Keratinocyte (primary cell): ENCODE data around the gene CARD6. TPM values are rescaled to one million over a fixed set of nuclear protein-coding genes. Genes with fewer than 3 reads are reported as not detected.

Experiments used
- DNase-seq: peaks from one replicate; pipeline ENCODE4 v3.0.0-alpha.2; 2011; ENCODE audit warnings: low read depth, missing footprints, low spot score
- FAIRE-seq: peaks from 2 replicates; lab custom pipeline; 2011; peaks lifted over from hg19 to GRCh38; lab: Jason Lieb, UNC
- H2AFZ ChIP-seq: 2 replicates; pipeline ENCODE4 v1.6.0; 2012; ENCODE audit warnings: low read length, control low read depth, inconsistent platforms; ENCODE audit not compliant: control insufficient read depth
- H3K27ac ChIP-seq: 2 replicates; pipeline ENCODE4 v1.5.1; 2011; ENCODE audit warnings: low read length; ENCODE audit not compliant: control insufficient read depth, insufficient read depth
- H3K27me3 ChIP-seq: 3 replicates; pipeline ENCODE4 v1.6.0; 2011; ENCODE audit warnings: low read length; ENCODE audit not compliant: control insufficient read depth, insufficient read depth; ENCODE audit errors: extremely low read depth
- H3K36me3 ChIP-seq, 2 experiments: 2 replicates in 1 of 2; 3 replicates in 1 of 2; pipeline ENCODE4 v1.5.1; 2011; ENCODE audit warnings: low read length in 2 of 2, mild to moderate bottlenecking in 1 of 2; ENCODE audit not compliant: control insufficient read depth in 2 of 2, insufficient read depth in 2 of 2; ENCODE audit errors: extremely low read depth in 1 of 2
- H3K4me1 ChIP-seq: 3 replicates; pipeline ENCODE4 v1.5.1; 2011; ENCODE audit warnings: low read length; ENCODE audit not compliant: control insufficient read depth, insufficient read depth; ENCODE audit errors: extremely low read depth
- H3K4me2 ChIP-seq: 3 replicates; pipeline ENCODE4 v1.6.0; 2011; ENCODE audit warnings: low read depth, low read length; ENCODE audit not compliant: control insufficient read depth, insufficient read depth; ENCODE audit errors: extremely low read depth
- H3K4me3 ChIP-seq, 3 experiments: fragments of 200-600 bp in 1 of 3; sonication (generic) in 1 of 3; 2 replicates in 2 of 3; 3 replicates in 1 of 3; pipeline ENCODE4 v1.5.1; 2011 to 2016; ENCODE audit warnings: low read length in 3 of 3, mild to moderate bottlenecking in 3 of 3, control low read depth in 2 of 3, inconsistent platforms in 1 of 3, low read depth in 1 of 3, mixed read lengths in 1 of 3, mixed run types in 1 of 3, moderate library complexity in 1 of 3; ENCODE audit not compliant: control insufficient read depth in 2 of 3, insufficient read depth in 2 of 3; ENCODE audit errors: extremely low read depth in 1 of 3
- H3K79me2 ChIP-seq: 2 replicates; pipeline ENCODE4 v1.6.0; 2012; ENCODE audit warnings: low read length; ENCODE audit not compliant: control insufficient read depth, insufficient read depth
- H3K9ac ChIP-seq: 3 replicates; pipeline ENCODE4 v1.6.0; 2011; ENCODE audit warnings: low read length; ENCODE audit not compliant: control insufficient read depth, insufficient read depth; ENCODE audit errors: extremely low read depth
- H3K9me1 ChIP-seq: 3 replicates; pipeline ENCODE4 v1.6.0; 2011; ENCODE audit warnings: low read length; ENCODE audit not compliant: control insufficient read depth, insufficient read depth; ENCODE audit errors: extremely low read depth
- H3K9me3 ChIP-seq: 2 replicates; pipeline ENCODE4 v1.5.1; 2012; ENCODE audit warnings: low read depth, low read length; ENCODE audit not compliant: control insufficient read depth
- H4K20me1 ChIP-seq: 3 replicates; pipeline ENCODE4 v1.6.0; 2011; ENCODE audit warnings: low read length; ENCODE audit not compliant: control insufficient read depth, insufficient read depth; ENCODE audit errors: extremely low read depth
- EZH2 ChIP-seq: IDR thresholded peaks from one replicate; pipeline ENCODE4 v1.6.1; 2012; ENCODE audit warnings: inconsistent platforms, mild to moderate bottlenecking, low read length, moderate library complexity
- dilution Hi-C: fragments of 300-500 bp; cut with MboI; formaldehyde crosslinking; loops from one replicate; pipeline ENCODE4 v1.7.0; 2020; ENCODE audit warnings: low sequenced_read_pairs; ENCODE audit not compliant: extremely low pct_ligation_motif_present
- polyA plus RNA-seq, 5 experiments: library from polyadenylated mRNA; depleted of rRNA in 3 of 5; stranded (reverse) in 3 of 5; stranded (forward) in 1 of 5; unstranded in 1 of 5; fragments of >200 nt; gene quantifications; 1 replicate in 1 of 5; 2 replicates in 3 of 5; 3 replicates in 1 of 5; pipeline versions ENCODE4 v1.2.1 to v1.2.3, GENCODE V29; 2011 to 2012; ENCODE audit warnings: missing spikeins in 2 of 5, low read depth in 1 of 5, low replicate concordance in 1 of 5
- small RNA-seq, 3 experiments: library from RNA; depleted of rRNA; stranded (forward); fragments of <200 nt; gene quantifications; one replicate each; pipeline ENCODE3, GENCODE V24; 2012; ENCODE audit warnings: low read depth in 3 of 3, low replicate concordance in 1 of 3; ENCODE audit not compliant: insufficient read length in 3 of 3
- TF ChIP-seq, protein P1 (sequence below), 3 experiments: IDR thresholded peaks in 1 of 3; conservative IDR thresholded peaks in 1 of 3; optimal IDR thresholded peaks in 1 of 3; 2 replicates in 2 of 3; 3 replicates in 1 of 3; pipeline versions ENCODE3 to v1.5.1; 2011; ENCODE audit warnings: low read length in 3 of 3, mild to moderate bottlenecking in 3 of 3, moderate library complexity in 2 of 3, control low read depth in 1 of 3, inconsistent platforms in 1 of 3; ENCODE audit not compliant: insufficient read depth in 2 of 3; ENCODE audit errors: extremely low read depth in 1 of 3

The CARD6 gene
- polyA plus RNA-seq, 1 donor (not counting 4 experiments of a cell fraction or from before 2014, with no cell fraction given) = 4.4 TPM

DNA sequence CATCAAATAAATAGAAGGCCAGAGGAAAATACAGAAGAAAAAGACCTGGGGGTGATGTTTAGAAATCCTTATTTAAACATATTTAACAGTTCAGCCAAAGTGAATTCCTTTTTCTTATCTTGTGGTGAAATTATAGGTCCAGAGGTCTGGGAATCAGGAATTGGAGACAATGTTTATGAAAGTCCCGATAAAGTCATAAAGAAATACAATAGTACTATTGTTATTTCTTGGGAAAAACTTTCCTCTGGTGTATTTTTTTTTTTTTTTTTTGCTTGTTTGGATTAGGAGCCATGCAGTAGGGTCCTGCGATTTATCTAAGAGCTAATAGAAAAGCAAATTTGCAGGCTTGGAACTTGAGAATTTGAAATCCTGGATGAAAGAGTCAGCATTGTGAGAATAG is 68.6 kb downstream of the CARD6 start:
- FAIRE-seq (no peak), DNase-seq (no peak)
- Histone ChIP-seq H4K20me1 (no peaks in the 10 kb centered on the region), H3K9me1 (no peaks in the 10 kb centered on the region), H3K4me1 (no peaks in the 10 kb centered on the region), H3K9me3 (no peaks in the 10 kb centered on the region), H3K9ac (no peak overlapping the region), H3K4me3 (no peak overlapping the region), H3K4me2 (no peak overlapping the region), H3K36me3 (no peaks in the 10 kb centered on the region), H2AFZ (no peak overlapping the region), H3K27ac (no peak overlapping the region), H3K79me2 (no peaks in the 10 kb centered on the region), H3K27me3 (no peaks in the 10 kb centered on the region)
- dilution Hi-C loops = no loop called here
- TF ChIP-seq, protein P1, sequence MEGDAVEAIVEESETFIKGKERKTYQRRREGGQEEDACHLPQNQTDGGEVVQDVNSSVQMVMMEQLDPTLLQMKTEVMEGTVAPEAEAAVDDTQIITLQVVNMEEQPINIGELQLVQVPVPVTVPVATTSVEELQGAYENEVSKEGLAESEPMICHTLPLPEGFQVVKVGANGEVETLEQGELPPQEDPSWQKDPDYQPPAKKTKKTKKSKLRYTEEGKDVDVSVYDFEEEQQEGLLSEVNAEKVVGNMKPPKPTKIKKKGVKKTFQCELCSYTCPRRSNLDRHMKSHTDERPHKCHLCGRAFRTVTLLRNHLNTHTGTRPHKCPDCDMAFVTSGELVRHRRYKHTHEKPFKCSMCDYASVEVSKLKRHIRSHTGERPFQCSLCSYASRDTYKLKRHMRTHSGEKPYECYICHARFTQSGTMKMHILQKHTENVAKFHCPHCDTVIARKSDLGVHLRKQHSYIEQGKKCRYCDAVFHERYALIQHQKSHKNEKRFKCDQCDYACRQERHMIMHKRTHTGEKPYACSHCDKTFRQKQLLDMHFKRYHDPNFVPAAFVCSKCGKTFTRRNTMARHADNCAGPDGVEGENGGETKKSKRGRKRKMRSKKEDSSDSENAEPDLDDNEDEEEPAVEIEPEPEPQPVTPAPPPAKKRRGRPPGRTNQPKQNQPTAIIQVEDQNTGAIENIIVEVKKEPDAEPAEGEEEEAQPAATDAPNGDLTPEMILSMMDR (optimal IDR thresholded peaks at IDR 0.05 in 1 of 3, IDR thresholded peaks at IDR 0.05 in 1 of 3, conservative IDR thresholded peaks at IDR 0.05 in 1 of 3; ENCODE audit: extremely low read depth in 1 of 3, insufficient read depth in 2 of 3, low read length in 3 of 3) = no peak
- no peak for TF ChIP-seq EZH2

Small RNA genes within 50 kb of the gene (small RNA-seq; reads per million reads assigned to genes)
- 13.0 to 893 (median 14.3) reads per million in 3 experiments for gene SNORD72

Other genes starting within 250 kb of the CARD6 start
- 7.5 to 12.2 TPM (median 9.5 TPM) in 3 replicates for gene PTGER4, start 161.5 kb upstream of the CARD6 start, polyA plus RNA-seq
- 3.6 to 7.1 TPM (median 3.7 TPM) in 3 replicates for gene TTC33, start 85.4 kb upstream of the CARD6 start, polyA plus RNA-seq
- gene PRKAA1, start 43.0 kb upstream of the CARD6 start, polyA plus RNA-seq = 25.0 to 59.3 TPM (median 44.2 TPM) in 3 replicates
- 987 to 3,530 TPM (median 3,448 TPM) in 3 replicates for gene RPL37, start 6.1 kb upstream of the CARD6 start, polyA plus RNA-seq
- gene C7, start 68.1 kb downstream of the CARD6 start, polyA plus RNA-seq = not detected in 3 replicates
- gene MROH2B, start 230.0 kb downstream of the CARD6 start, polyA plus RNA-seq = not detected in 3 replicates